Endothelial cell of umbilical vein (primary cell): ENCODE data around the gene IGF1. TPM values are rescaled to one million over a fixed set of nuclear protein-coding genes. Genes with fewer than 3 reads are reported as not detected.

Experiments used
- BruUV-seq: library from RNA; stranded (reverse); fragments of 400-500 nt; replicated peaks from 2 replicates; lab custom pipeline; 2021; lab: Mats Ljungman, UMichigan
- CTCF ChIA-PET: fragments of 300-600, 350-600 bp; sonication (Branson Sonifier 250); formaldehyde crosslinking; loops from one replicate; lab custom pipeline; 2021; ENCODE audit warnings: antibody characterized with exemption, inconsistent platforms; lab: Charles Lee
- POLR2A ChIA-PET: fragments of 300-600, 350-600 bp; sonication (Branson Sonifier 250); formaldehyde crosslinking; loops from one replicate; lab custom pipeline; 2021; ENCODE audit warnings: antibody characterized with exemption, inconsistent platforms; lab: Charles Lee
- DNase-seq: peaks from one replicate; pipeline ENCODE4 v3.0.0-alpha.2; 2011; ENCODE audit warnings: low read depth, low spot score
- FAIRE-seq: peaks from 2 replicates; lab custom pipeline; 2011; peaks lifted over from hg19 to GRCh38; lab: Jason Lieb, UNC
- H2AFZ ChIP-seq: 2 replicates; pipeline ENCODE4 v1.6.0; 2012; ENCODE audit warnings: low read depth, low read length, control low read depth, inconsistent platforms
- H3K27ac ChIP-seq: 2 replicates; pipeline ENCODE4 v1.5.1; 2011; ENCODE audit warnings: low read depth, mild to moderate bottlenecking, control low read depth, low read length, moderate library complexity; ENCODE audit not compliant: insufficient read depth
- H3K27me3 ChIP-seq, 2 experiments: 2 replicates each; pipeline versions ENCODE4 v1.6.0 to v1.6.1; 2011; ENCODE audit warnings: low read length in 2 of 2, mixed read lengths in 1 of 2; ENCODE audit not compliant: control insufficient read depth in 2 of 2, insufficient read depth in 2 of 2
- H3K36me3 ChIP-seq, 2 experiments: 2 replicates in 1 of 2; 3 replicates in 1 of 2; pipeline ENCODE4 v1.5.1; 2011; ENCODE audit warnings: low read length in 2 of 2, mild to moderate bottlenecking in 1 of 2, moderate library complexity in 1 of 2; ENCODE audit not compliant: control insufficient read depth in 2 of 2, insufficient read depth in 2 of 2; ENCODE audit errors: extremely low read depth in 1 of 2
- H3K4me1 ChIP-seq: 3 replicates; pipeline ENCODE4 v1.5.1; 2011; ENCODE audit warnings: mild to moderate bottlenecking, low read length; ENCODE audit not compliant: control insufficient read depth, insufficient read depth; ENCODE audit errors: extremely low read depth
- H3K4me2 ChIP-seq: 2 replicates; pipeline ENCODE4 v1.6.1; 2011; ENCODE audit warnings: low read length, control low read depth, mixed read lengths; ENCODE audit not compliant: insufficient read depth
- H3K4me3 ChIP-seq, 3 experiments: fragments of 200-600 bp in 1 of 3; sonication (generic), shearing (Covaris generic) in 1 of 3; replicated peaks in 1 of 3; 2 replicates each; pipeline ENCODE4 v1.5.1; 2011 to 2016; ENCODE audit warnings: control low read depth in 3 of 3, low read length in 3 of 3, mild to moderate bottlenecking in 2 of 3, inconsistent platforms in 1 of 3, low read depth in 1 of 3, moderate library complexity in 1 of 3; ENCODE audit not compliant: insufficient read depth in 1 of 3
- H3K79me2 ChIP-seq: 2 replicates; pipeline ENCODE4 v1.6.0; 2012; ENCODE audit warnings: low read length, inconsistent platforms; ENCODE audit not compliant: control insufficient read depth, insufficient read depth
- H3K9ac ChIP-seq: replicated peaks from 2 replicates; pipeline ENCODE3; 2011; ENCODE audit warnings: low read length, control low read depth; ENCODE audit not compliant: insufficient read depth; ENCODE audit errors: extremely low read depth
- H3K9me1 ChIP-seq: replicated peaks from 3 replicates; pipeline ENCODE4 v1.6.0; 2011; ENCODE audit warnings: mild to moderate bottlenecking, low read length; ENCODE audit not compliant: control insufficient read depth, insufficient read depth; ENCODE audit errors: extremely low read depth
- H3K9me3 ChIP-seq: replicated peaks from 2 replicates; pipeline ENCODE4 v1.5.1; 2012; ENCODE audit warnings: low read length, inconsistent platforms; ENCODE audit not compliant: control insufficient read depth, insufficient read depth
- H4K20me1 ChIP-seq: replicated peaks from 2 replicates; pipeline ENCODE3; 2011; ENCODE audit warnings: mild to moderate bottlenecking, low read length; ENCODE audit not compliant: control insufficient read depth, insufficient read depth; ENCODE audit errors: extremely low read depth
- EZH2 ChIP-seq: IDR thresholded peaks from 2 replicates; pipeline ENCODE4 v1.6.1; 2012; ENCODE audit warnings: borderline replicate concordance, low read depth, mild to moderate bottlenecking, moderate library complexity, low read length, inconsistent platforms; ENCODE audit not compliant: severe bottlenecking
- FOS ChIP-seq: IDR thresholded peaks from 2 replicates; pipeline ENCODE4 v1.6.1; 2011; ENCODE audit warnings: mild to moderate bottlenecking, low read length, moderate library complexity, borderline replicate concordance; ENCODE audit not compliant: insufficient read depth
- GATA2 ChIP-seq: IDR thresholded peaks from 2 replicates; pipeline ENCODE4 v1.7.0; 2011; ENCODE audit warnings: low read depth, mild to moderate bottlenecking, moderate library complexity, mixed read lengths, low read length; ENCODE audit not compliant: insufficient read length, insufficient read depth
- JUN ChIP-seq: IDR thresholded peaks from 2 replicates; pipeline ENCODE4 v1.6.1; 2011; ENCODE audit warnings: borderline replicate concordance, low read depth; ENCODE audit not compliant: insufficient read length, insufficient read depth
- MYC ChIP-seq: IDR thresholded peaks from one replicate; pipeline ENCODE4 v1.6.1; 2011; ENCODE audit warnings: mild to moderate bottlenecking, low read depth, low read length
- POLR2A ChIP-seq: IDR thresholded peaks from 2 replicates; pipeline ENCODE4 v1.6.1; 2012; ENCODE audit warnings: low read depth, mild to moderate bottlenecking, control low read depth, low read length
- POLR2AphosphoS5 ChIP-seq: IDR thresholded peaks from 2 replicates; pipeline ENCODE4 v1.6.1; 2012; ENCODE audit warnings: low read depth, mild to moderate bottlenecking, control low read depth, low read length, moderate library complexity; ENCODE audit not compliant: insufficient read depth
- dilution Hi-C: fragments of 300-500 bp; cut with MboI; formaldehyde crosslinking; loops from one replicate; pipeline ENCODE4 v1.15.0; 2019; ENCODE audit warnings: low sequenced_read_pairs; ENCODE audit not compliant: extremely low pct_ligation_motif_present
- intact Hi-C: fragments of 100-400 bp; cut with micrococcal nuclease; formaldehyde crosslinking; loops from one replicate; pipeline ENCODE4 v1.10.0; 2022
- polyA plus RNA-seq, 4 experiments: library from polyadenylated mRNA; depleted of rRNA in 3 of 4; stranded (reverse) in 3 of 4; unstranded in 1 of 4; fragments of >200 nt; gene quantifications; 2 replicates each; pipeline versions ENCODE4 v1.2.1 to v1.2.3, GENCODE V29; 2011 to 2012; ENCODE audit warnings: missing spikeins in 1 of 4
- total RNA-seq: library from RNA; stranded (reverse); gene quantifications from 2 replicates; pipeline ENCODE4 v1.2.3, GENCODE V29; 2021
- TF ChIP-seq, protein P1 (sequence below), 2 donors: IDR thresholded peaks; 1 replicate in 1 of 2; 2 replicates in 1 of 2; pipeline ENCODE4 v1.5.1; 2011; ENCODE audit warnings: low read length in 2 of 2, mild to moderate bottlenecking in 2 of 2, moderate library complexity in 2 of 2, control low read depth in 1 of 2, inconsistent platforms in 1 of 2, low read depth in 1 of 2; ENCODE audit not compliant: insufficient read depth in 1 of 2; ENCODE audit errors: extremely low read depth in 1 of 2
- TF ChIP-seq, protein P2 (sequence below): IDR thresholded peaks from 2 replicates; pipeline ENCODE4 v1.6.1; 2011; ENCODE audit not compliant: insufficient read depth, insufficient read length

IGF1 gene
- total and polyA plus RNA-seq, 2 donors (not counting 3 experiments of a cell fraction or from before 2014, with no cell fraction given) = 0.10 TPM; not detected in 1

DNA sequence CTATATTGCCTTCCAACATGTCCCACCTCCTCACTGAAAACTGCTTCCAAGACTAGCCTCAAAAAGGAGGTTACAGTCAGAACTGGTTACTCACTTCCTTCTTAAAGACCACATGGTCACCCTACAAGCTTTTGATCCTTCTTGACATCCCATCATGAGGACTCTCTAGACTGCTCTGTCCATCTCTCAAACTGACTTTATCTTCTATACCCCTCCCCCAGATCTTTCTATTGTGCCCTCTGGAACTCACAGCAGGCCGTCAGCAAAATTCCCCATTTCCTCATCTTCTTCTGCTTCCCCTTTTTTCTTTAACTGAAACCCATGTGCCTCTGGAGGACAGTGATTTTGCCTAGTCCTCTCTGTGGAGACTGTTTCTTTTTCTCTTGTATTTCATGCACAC is 18.1 kb upstream of the IGF1 start:
- CTCF ChIA-PET = interaction anchor here (0.8 to 1.4 kb wide), 2 partner anchors 12 to 26 kb away, joined by 3 read pairs; no protein-coding TSS in a partner anchor
- no TSS peak for BruUV-seq

DNA sequence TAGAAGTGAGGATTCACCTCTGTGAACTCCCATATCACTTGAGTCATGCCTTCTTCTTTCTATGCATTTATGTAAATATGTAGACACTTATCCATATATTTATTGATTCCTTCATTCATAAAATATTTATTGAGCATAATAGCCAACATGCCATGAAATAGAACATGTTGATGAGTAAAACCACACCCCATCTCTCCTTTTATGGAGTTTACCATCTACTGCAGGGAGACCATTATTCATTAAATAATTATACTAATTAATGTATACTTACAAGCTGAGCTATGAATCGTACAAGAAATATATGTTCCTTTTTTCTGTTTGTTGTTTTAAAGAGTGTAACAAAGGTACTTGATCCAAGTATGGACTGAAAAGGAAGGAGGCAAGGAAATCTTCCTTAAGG is 17.4 kb upstream of the IGF1 start:
- Histone ChIP-seq H3K9me3 (no peaks in the 10 kb centered on the region), H3K36me3 (no peaks in the 10 kb centered on the region), H3K4me2 (no peak overlapping the region), H3K4me1 (no peaks in the 10 kb centered on the region), H3K79me2 (no peaks in the 10 kb centered on the region), H2AFZ (no peak overlapping the region), H3K9ac (no peak overlapping the region), H3K27ac (no peak overlapping the region), H4K20me1 (no peaks in the 10 kb centered on the region), H3K27me3 (no peaks in the 10 kb centered on the region), H3K9me1 (no peaks in the 10 kb centered on the region), H3K4me3 (no peak overlapping the region)
- intact Hi-C loops = no loop called here
- DNase-seq (no peak), FAIRE-seq (no peak)
- ChIA-PET POLR2A (no interaction called here), CTCF (interaction anchor here (0.8 to 1.5 kb wide), 3 partner anchors 12 to 25 kb away, joined by 3 to 4 read pairs (median 3); no protein-coding TSS in a partner anchor)
- BruUV-seq = no TSS peak
- dilution Hi-C loops = no loop called here
- TF ChIP-seq, protein P1, sequence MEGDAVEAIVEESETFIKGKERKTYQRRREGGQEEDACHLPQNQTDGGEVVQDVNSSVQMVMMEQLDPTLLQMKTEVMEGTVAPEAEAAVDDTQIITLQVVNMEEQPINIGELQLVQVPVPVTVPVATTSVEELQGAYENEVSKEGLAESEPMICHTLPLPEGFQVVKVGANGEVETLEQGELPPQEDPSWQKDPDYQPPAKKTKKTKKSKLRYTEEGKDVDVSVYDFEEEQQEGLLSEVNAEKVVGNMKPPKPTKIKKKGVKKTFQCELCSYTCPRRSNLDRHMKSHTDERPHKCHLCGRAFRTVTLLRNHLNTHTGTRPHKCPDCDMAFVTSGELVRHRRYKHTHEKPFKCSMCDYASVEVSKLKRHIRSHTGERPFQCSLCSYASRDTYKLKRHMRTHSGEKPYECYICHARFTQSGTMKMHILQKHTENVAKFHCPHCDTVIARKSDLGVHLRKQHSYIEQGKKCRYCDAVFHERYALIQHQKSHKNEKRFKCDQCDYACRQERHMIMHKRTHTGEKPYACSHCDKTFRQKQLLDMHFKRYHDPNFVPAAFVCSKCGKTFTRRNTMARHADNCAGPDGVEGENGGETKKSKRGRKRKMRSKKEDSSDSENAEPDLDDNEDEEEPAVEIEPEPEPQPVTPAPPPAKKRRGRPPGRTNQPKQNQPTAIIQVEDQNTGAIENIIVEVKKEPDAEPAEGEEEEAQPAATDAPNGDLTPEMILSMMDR (IDR thresholded peaks at IDR 0.05; ENCODE audit: extremely low read depth in 1 of 2, insufficient read depth in 1 of 2, low read depth in 1 of 2, low read length in 2 of 2) = no peak
- TF ChIP-seq MYC = no peak
- no peak for TF ChIP-seq POLR2AphosphoS5
- no peak for TF ChIP-seq JUN
- TF ChIP-seq POLR2A = no peak
- TF ChIP-seq EZH2 = no peak
- TF ChIP-seq GATA2 = no peak
- no peak for TF ChIP-seq FOS
- TF ChIP-seq, protein P2, sequence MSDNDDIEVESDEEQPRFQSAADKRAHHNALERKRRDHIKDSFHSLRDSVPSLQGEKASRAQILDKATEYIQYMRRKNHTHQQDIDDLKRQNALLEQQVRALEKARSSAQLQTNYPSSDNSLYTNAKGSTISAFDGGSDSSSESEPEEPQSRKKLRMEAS = no peak

More for the DNA sequence above, 18.1 kb upstream of the IGF1 start:
- FAIRE-seq (no peak), DNase-seq (no peak)
- TF ChIP-seq, protein P1 (IDR thresholded peaks at IDR 0.05; ENCODE audit: extremely low read depth in 1 of 2, insufficient read depth in 1 of 2, low read depth in 1 of 2, low read length in 2 of 2) = no peak
- TF ChIP-seq POLR2A (no peak), GATA2 (no peak)
- Histone ChIP-seq H3K9me3 (no peaks in the 10 kb centered on the region), H3K4me1 (no peaks in the 10 kb centered on the region), H4K20me1 (no peaks in the 10 kb centered on the region), H2AFZ (no peak overlapping the region), H3K79me2 (no peaks in the 10 kb centered on the region), H3K9ac (no peak overlapping the region), H3K27me3 (no peaks in the 10 kb centered on the region), H3K27ac (no peak overlapping the region), H3K4me3 (no peak overlapping the region), H3K4me2 (no peak overlapping the region), H3K36me3 (no peaks in the 10 kb centered on the region), H3K9me1 (no peaks in the 10 kb centered on the region)
- POLR2A ChIA-PET = no interaction called here
- dilution Hi-C loops = no loop called here
- intact Hi-C loops = no loop called here
